Right lobe of liver (tissue), 4 donors: ENCODE data around the gene DPYSL3.
"Not testable (repeated sequence)": the region's sequence is repeated elsewhere in the genome, so short reads cannot be mapped to it uniquely, and the experiment has no call there.

Experiments
- CTCF ChIP-seq, 4 donors: fragments of 200-600 bp in 3 of 4; fragments of 450-650 bp in 1 of 4; IDR thresholded peaks; one replicate each; pipeline versions ENCODE4 v1.5.1 to v1.8.0; 2016 to 2022; ENCODE audit warnings: antibody characterized with exemption in 4 of 4, mild to moderate bottlenecking in 2 of 4
- POLR2A ChIP-seq: fragments of 450-650 bp; IDR thresholded peaks from one replicate; pipeline ENCODE4 v1.6.1; 2017; ENCODE audit warnings: antibody characterized with exemption, mild to moderate bottlenecking
- donor health status: DM: no; HTN: no; CAD: no.
- donor health status: DM: no; HTN: no; CAD: no.
- donor health status: DM: no; HTN: yes; CAD: no.

GRCh38 chr5:147553817-147554216 lies 43.9 kb upstream of the DPYSL3 start:
- not testable (repeated sequence) for TF ChIP-seq POLR2A; CTCF (IDR thresholded peaks at IDR 0.05)
